GM18517 (cell line): ENCODE results near the gene INPP4B.
"Not testable (repeated sequence)": the region's sequence is repeated elsewhere in the genome, so short reads cannot be mapped to it uniquely, and the experiment has no call there.

Source experiments
- ATAC-seq: cut with Tn5 transposase; IDR thresholded peaks from one replicate; pipeline ENCODE4 v1.9.1; 2021; ENCODE audit warnings: mild to moderate bottlenecking, moderate library complexity; ENCODE audit not compliant: unreplicated experiment

The INPP4B gene

DNA sequence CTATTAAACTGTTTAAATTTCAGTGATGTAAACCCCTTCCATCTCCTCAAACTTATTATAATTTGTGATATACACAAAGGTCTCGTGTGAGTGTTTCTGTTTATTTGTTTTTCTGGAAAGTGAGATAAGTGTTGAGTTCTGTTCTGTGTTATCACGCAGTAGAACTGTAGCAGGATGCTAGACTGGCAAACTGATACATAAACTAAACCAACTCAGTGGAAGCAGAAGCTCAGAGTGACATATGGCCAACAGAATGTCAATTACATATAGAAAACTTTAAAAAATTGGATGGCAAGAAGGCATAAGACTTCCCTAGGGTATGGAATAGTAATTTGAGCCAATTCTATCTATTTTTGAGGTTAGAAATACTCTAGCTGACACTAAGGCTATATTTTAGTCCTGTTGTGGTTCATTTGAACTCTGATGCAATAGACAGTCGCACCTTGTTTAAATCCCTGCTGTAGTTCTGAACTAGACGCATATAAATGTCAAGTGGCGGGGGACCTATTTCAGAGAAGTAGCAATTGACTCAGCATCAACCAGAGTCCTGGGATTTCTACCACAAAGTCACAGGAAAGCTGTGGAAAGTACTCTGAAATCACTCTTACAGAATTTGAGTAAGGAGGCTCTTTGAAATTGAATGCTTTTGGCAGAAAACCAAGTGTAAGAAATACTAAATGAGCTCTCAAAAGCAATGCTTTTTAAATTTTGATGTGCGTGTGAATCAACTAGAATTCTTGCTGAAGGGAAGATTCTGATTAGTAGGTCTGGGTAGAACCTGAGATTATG, 294.4 kb downstream of the INPP4B start:
- ATAC-seq, result no peak

DNA sequence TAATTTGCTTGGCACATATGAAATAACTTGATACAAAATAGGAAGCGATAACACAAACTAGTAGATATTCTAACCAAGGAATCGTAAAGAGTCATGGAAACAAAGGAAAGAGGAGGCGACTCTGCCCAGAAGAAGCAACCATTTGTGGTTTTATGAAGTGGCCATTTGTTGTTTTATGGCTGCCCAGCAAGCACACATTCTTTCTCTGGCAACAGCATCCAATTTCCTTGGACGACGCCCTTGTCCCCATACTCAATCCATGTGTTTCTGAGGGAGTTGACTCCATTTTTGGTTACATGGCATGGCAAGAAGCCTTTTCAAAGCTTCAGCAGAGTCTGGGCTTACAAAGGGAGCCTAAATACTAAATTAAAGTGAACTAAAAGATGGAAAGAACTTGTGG, 295.1 kb downstream of the INPP4B start:
- ATAC-seq, result no peak

DNA sequence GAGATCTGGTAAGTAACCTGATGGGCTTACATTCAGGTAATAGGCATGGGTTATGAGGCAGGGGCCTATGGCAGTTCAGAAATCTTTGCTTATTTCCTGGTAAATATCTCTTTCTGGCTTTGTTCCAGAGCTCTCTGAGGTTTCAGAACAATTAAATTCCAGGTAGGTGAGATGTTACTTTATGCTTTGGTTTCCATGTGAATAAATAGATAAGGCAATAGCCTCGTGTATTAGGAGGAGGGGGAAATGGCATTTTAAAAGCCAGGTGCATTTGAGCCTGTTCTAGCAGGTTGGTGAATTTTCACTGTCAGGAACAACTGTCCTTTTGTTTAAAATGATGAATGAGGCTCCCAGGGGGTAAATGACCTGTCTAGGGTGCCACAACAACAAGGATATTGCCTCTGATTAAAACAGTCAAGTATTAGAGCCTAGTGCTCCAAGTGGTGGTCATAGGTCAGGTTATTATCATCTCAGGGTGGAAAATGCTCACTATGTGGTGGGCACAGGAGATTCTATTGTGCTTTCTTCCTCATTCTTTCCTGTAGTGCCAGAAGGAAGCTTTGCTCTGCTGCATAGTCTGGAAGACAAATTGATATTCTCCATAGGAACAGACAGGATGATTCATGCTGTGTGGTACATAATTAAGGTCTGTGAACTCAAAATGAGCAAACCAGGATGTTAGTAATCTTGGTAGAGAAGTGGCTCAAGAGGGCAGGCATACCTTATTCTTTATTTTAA, 296.2 kb downstream of the INPP4B start:
- no peak for ATAC-seq

DNA sequence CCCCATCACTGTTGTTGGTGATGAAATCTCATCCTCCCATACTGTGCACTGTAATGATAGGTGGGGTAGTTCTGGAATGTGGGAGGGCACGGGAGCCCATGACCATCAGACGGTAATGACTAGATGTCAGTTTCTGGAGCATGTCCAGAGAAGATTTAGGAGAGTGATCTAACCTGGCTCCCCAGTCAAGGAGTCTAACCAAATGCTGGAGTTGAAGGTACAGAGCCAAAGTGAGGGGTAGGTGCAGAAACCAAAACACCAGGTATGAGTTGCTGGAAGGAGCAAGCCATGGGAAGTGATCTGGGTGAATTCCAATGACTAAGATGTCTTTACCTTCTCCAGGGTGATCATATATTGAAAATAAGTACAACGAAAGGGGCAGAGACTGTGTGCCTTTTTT, 296.9 kb downstream of the INPP4B start:
- ATAC-seq, result no peak

DNA sequence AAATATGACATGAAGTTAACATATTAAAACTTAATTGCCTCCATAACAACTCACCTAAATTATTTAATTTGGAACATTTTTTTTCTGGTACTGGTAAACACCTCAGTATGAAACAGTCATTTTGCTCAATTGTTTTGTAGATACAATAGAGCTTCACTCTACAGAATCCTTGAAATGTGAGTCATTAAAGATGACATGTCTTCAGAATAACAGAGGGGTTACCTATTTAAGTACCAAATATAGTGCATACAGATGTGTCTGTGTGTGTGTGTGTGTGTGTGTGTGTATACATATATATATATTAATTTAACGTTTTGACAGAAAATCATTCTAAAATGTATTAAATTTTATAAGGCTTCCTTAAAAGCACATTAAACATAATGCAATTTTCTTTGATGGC, 297.6 kb downstream of the INPP4B start:
- no peak for ATAC-seq

DNA sequence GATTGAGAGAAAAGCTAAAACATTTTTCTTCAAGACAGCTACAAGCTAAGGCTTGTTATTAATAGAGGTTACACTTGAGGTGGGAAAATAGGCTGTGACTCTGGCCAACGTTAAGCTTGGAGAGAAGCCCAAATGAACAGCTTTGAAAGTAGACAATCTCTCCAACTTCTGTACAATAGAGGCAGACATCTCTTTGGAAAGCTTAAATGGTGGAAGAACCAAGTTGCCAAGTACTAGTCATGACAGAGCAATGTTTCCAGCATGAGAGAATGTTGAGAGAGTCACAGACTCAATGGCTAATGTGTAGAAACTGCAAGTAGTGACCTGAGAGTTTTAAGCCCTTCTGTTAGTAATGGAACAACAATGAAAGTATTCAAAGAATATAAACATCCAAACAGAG, 298.1 kb downstream of the INPP4B start:
- no peak for ATAC-seq

DNA sequence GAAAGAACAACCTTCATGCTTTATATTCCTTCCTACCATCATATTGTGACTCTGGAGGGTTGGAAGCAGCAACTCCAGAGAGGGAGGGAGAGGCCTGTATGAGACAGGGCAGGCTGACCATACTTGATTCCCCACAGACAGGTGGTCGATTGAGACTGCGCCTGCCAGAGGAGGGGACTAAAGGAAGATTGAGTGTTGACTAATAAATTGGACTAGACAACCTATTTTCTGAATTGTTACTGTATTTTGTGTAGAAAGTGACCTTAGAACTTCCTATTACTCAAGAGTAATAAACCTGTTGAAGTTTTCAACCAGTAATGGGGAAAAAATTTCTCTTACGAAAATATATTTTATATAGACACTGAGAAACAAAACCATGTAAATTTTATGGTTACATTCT, 301.5 kb downstream of the INPP4B start:
- no peak for ATAC-seq

DNA sequence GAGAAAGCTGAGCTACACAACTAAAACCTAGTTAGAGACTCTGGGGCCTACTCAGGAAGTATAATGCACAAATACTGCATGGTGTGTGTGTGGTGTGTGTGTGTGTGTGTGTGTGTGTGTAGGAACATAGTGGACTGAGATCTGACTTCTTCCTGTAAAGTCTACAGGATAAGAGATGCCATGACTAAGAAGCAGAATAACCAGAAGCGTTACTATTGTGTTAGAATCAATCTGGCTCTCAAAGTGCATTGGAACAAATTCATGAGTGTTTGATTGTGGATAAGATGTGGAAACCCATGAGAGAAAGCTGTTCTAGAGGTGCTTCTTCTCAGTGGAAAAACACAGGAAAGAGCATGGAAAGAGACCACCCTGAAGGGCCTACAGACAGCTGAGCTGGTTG, 302.1 kb downstream of the INPP4B start:
- no peak for ATAC-seq

DNA sequence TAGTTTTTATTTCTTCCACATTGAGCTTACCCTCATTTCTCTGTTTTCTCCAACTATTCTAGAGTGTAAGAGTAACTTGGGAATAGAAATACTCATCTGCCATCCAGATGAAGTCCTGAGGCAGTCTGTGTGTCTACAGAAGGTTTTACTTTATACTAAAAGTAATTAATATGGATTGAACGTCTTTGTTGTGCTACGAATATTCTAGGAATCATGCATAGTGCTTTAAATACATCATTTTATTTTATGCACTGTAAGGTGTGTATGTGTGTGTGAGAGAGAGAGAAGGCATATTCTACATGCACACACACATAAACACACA, 305.7 kb downstream of the INPP4B start:
- ATAC-seq, result no peak

DNA sequence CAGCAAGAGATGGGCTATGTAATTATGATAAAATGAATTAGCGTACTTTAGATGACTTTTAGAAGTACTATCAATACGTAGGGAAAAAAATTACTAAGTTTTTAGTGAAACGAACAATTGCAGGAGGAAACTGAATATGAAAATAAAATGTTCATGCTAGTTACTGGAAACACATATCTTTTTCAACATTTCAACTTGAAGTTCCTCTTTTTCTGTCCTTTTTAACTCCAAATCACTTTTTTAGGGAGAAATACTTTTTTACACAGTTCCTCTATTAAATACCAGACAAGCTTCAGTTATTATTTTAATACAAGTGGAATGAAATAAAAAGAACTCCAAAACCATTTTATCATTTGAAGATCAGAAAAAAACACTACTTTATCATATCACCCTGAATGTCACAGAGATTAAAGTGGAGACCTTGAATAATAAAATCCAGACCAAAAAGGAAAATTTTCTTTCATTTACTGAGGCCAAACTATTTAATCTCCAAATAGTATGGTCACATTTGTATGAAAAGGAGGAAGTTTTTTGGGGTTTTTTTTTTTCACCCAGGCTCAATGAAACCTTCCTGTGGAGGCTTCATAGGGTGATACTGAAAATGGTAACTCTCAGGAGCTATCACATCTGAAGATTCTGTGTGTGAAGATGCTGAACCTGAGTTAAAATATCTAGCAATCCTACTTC, 306.2 kb downstream of the INPP4B start:
- no peak for ATAC-seq

DNA sequence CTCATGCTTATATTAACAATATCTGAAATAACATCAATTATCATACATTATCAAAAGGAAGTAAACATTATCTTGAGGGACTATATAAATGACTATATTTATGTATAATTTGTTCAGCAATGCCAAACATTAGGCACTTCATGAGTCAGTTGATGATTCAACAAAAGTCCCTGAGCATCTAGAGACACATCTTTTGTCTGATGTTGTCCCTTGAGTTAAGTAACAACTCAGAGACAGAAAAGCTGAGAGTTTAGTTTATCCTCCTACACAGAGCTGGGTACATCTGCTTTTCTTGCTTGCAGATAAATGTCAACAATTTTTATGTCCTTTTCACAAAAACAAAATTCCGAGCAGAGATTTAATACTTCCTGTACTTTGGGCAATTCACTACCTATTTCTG, 311.1 kb downstream of the INPP4B start:
- no peak for ATAC-seq

DNA sequence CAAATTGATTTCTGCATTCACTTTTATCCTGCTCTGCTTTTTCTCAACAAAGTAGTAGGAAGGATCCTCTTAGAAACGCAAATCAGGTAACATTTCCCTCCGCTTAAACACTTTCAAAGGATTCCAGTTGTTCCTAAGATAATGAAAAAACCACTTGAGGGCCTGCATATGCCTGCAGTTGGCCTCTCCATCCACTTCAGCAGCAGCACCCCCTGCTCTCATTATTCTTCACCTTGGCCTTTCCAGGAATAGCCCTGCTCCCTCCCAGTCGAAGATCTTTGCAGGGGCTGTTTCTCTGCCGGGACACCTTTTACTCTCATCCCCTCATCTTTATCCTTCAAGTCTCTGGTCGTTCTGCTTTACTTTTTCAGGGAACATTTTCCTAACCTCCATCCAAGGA, 314.0 kb downstream of the INPP4B start:
- no peak for ATAC-seq

DNA sequence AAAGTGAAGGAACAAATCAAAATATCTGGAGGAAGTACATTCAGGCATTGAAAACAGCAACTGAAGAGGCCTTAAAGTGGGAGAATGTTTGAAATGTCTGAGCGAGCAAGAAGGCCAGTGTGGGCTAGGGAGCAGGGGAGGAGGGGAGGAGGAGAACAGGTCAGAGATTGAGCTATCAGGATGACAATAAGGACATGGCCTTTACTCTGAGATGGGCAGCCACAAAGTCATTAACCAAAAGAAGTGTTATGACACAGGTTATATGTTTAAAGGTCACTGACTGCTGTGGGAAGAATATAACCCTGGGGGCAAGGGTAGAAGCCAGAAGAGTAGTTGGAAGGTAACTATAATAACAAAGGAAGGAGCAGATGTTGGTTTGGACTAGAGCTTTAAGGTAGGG, 315.4 kb downstream of the INPP4B start:
- no peak for ATAC-seq

DNA sequence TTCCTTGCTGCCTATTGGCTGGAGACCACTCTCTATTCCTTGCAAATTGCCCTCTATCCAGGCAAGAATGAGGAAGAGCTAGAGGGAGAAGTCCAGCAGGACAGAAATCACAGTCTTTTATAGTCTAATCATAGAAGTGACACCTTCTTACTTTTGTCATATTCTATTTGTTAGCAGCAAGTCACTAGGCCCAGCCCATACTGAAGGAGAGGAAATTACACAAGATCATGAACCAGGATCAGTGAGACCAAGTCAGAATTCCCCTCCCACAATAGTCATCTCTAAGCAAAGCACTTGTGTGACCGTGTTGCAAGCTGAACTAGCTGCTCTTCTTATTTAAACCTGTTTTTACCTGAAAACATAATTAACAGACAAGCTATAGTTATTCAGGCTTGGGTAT, 317.7 kb downstream of the INPP4B start:
- ATAC-seq, result no peak

DNA sequence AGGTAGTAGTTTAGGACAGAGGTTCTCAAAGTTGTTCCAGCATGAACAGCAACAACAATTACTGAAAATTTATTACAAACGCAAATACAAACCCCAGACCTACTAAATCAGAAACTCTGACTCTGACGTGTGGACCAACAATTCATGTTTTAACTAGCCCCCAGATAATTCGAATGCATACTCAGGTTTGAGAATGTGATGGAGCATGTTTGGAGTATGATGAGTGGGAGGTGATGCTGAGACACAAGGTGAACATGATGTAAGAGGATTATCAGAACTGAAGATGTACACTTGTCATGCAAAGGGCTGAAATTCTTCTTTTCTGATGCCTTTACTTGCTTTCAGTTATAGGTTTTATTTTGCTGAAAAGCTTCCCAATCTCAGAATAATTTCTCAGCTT, 323.0 kb downstream of the INPP4B start:
- ATAC-seq, result no peak

DNA sequence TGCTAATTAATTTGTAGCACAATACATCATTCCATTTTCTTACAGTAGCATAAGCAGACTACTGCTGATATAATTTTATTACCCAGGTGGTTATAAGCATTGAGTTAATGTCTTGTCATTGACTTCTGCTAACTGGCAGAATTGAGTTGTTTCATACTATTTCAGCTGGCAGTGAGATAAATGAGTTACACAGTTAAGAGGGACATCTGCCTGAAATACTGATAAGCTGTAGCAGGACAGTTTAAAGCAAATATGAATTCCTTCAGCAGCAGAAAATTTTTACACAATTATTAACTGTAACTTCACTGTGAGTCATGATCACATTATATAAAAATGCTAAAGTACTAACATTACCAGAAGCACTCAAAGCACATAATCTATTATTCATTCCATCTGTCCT, 326.8 kb downstream of the INPP4B start:
- ATAC-seq, result no peak

DNA sequence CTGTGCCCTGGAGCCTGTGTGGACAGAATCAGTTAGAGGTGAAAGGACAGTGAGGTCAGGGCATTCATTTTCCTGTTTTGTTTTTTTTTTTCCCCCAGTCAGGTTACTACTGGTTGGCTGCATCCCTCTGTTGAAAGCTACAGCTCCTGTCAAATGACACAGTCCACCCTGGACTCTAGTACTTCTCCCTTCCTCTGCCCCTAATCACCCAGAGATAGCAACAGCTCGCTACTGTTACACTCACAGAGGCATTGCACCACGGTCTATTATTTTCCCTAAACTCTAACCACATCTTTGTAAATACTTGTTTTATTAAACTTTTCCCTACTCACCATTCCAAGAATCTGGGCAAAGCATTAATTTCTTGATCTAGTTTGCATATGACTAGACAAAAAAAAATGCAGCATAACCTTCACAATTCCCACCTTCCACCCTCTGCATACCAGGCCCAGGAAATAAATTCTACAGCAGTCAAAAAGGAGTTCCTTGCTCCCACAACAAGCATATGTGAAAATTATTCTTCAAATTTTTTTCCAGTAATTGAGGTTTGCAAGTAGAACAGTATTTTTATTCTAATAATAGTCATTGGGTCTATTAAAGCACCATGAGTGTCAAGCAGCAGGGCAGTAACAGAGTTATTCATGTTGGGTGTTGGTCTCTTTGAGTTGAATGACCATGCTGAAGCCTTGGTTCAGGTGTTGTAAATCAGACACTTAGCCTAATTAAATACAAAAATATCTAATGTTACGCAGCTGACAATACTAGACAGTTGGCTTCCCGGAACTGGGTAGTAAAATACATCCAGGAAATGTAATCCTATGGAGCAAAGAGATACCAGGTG, 329.2 kb downstream of the INPP4B start:
- no peak for ATAC-seq

DNA sequence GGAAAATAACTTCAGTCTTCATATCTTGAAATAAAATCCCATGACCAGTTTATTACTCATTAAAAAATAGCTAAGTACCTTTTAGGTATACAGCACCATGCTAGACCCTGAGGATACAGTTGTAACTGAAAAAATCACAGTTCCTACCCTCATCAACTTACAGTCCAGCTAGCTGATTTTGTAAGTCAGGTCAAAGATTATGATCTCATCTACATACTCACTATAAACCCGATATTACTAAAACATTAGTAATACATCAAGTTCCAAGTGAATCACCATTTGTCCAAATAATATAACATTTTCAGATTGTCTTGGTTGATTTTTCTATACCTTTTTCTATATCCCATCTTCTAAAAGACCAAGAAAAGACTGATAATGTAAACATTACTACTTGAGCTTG, 333.9 kb downstream of the INPP4B start:
- no peak for ATAC-seq

DNA sequence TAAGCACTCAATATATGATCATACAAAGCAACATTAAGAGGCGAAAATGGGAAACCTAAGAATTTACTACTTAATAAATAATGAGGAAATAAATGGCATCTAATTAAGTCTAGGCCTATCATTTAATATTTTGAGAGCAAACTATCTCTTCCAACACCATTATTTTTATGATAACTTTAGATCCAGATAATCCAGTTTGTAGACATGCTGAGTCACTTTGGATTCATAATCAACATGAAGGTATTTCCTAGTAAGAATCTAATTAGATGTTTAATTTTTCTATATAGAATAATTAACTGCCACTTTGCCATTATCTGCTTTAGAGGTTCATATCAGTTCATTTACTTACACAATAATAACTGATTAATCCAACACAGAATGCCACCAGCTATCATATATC, 336.2 kb downstream of the INPP4B start:
- no peak for ATAC-seq

DNA sequence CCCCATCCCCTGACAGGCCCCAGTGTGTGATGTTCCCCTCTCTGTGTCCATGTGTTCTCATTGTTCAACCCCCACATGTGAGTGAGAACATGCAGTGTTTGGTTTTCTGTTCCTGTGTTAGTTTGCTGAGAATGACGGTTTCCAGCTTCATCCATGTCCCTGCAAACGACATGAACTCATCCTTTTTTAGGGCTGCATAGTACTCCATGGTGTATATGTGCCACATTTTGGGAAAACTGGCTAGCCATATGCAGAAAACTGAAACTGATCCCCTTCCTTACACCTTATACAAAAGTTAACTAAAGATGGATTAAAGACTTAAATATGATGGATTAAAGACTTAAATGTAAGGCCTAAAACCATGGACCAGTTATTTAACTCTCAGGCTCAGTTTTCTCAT, 336.7 kb downstream of the INPP4B start:
- not testable (repeated sequence) for ATAC-seq

DNA sequence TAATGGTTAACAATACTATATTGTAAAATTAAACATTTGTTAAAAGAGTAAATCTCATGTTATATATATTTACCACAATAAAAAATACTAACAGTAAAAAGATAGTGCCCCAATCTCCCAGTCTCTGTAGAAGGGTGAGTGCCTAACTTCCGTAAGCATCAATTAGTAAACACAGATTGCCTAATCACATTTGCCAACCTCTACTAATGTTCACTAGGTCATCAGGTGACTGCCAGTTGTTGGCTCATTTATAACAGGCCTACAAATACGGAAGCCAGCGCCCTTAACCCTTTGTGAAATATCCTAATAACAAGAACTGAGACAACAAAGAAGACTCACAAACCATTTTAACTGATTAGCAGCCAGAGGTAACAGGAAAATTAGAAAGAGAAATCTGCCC, 345.1 kb downstream of the INPP4B start:
- ATAC-seq, result no peak
